Liver (tissue), 3 donors: ENCODE results near the gene ARFGAP1.

Experiments
- CTCF ChIP-seq: fragments of 150-350 bp; IDR thresholded peaks from 2 replicates; pipeline ENCODE4 v1.5.1; 2017; ENCODE audit warnings: improper control_type of control experiment, low read depth, low read length; ENCODE audit not compliant: missing input control
- JUND ChIP-seq, 2 donors: IDR thresholded peaks; 2 replicates each; pipeline ENCODE4 v1.6.1; 2016; ENCODE audit warnings: antibody characterized with exemption in 2 of 2
- RAD21 ChIP-seq, 2 donors: IDR thresholded peaks; 2 replicates each; pipeline ENCODE4 v1.6.1; 2016; ENCODE audit warnings: antibody characterized with exemption in 2 of 2, mild to moderate bottlenecking in 2 of 2
- RXRA ChIP-seq, 2 donors: IDR thresholded peaks; 2 replicates each; pipeline ENCODE4 v1.6.1; 2017 to 2018; ENCODE audit warnings: antibody characterized with exemption in 2 of 2, mild to moderate bottlenecking in 1 of 2
- SP1 ChIP-seq: IDR thresholded peaks from 2 replicates; pipeline ENCODE4 v1.6.1; 2018; ENCODE audit warnings: antibody characterized with exemption, mild to moderate bottlenecking
- YY1 ChIP-seq: IDR thresholded peaks from 2 replicates; pipeline ENCODE4 v1.6.1; 2016; ENCODE audit warnings: antibody characterized with exemption, mild to moderate bottlenecking
- TF ChIP-seq, protein P1 (sequence below): IDR thresholded peaks from 2 replicates; pipeline ENCODE4 v1.6.1; 2016; ENCODE audit warnings: antibody characterized with exemption
- donor health status: healthy.
- donor health status: healthy.

- TF ChIP-seq JUND (IDR thresholded peaks at IDR 0.05) (no peak), CTCF (no peak), RXRA (IDR thresholded peaks at IDR 0.05) (no peak), SP1 (no peak), YY1 (no peak), RAD21 (IDR thresholded peaks at IDR 0.05) (no peak)
- TF ChIP-seq, protein P1, sequence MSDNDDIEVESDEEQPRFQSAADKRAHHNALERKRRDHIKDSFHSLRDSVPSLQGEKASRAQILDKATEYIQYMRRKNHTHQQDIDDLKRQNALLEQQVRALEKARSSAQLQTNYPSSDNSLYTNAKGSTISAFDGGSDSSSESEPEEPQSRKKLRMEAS, result no peak
These were observed 29.1 kb downstream of the ARFGAP1 start for GRCh38 chr20:63301671-63302070.
